HL-60/S4 treated with phorbol 12-myristate 13-acetate at 8.2 ng/mL for 4 days and 3 days (cell line): ENCODE data around the gene AKR1B15.
"Not testable (repeated sequence)": the region's sequence is repeated elsewhere in the genome, so short reads cannot be mapped to it uniquely, and the experiment has no call there.

Experiments
- in situ Hi-C: fragments of 300-500 bp; cut with MboI; formaldehyde crosslinking; loops from 2 replicates; pipeline ENCODE4 v1.15.0; 2022; ENCODE audit warnings: low sequenced_read_pairs

The AKR1B15 gene

GRCh38 chr7:134548877-134549276 is at the start of gene AKR1B15:
TSS of gene AKR1B15 (plus strand) at chr7:134549110. CDS start at chr7:134564620, 15,510 bp downstream.
- in situ Hi-C loops: no loop called here

DNA sequence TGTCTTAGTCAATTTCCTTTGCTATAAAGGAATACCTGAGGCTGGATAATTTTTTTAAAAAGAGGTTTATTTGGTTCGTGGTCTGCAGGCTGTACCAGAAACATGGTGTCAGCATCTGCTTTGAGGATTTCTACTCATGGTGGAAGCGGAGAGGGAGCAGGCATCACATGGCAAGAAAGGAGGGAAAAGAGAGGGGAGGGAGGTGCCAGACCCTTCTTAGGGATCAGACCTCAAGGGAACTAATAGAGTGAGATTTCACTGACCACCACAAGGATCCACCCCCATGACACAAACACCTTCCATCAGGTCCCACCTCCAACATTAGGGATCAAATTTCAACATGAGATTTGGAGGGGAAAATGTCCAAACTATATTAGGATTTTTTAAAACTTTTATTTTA is 48.5 kb upstream of the AKR1B15 start:
- in situ Hi-C loops: no loop called here

GRCh38 chr7:134500982-134501381 is 47.9 kb upstream of the AKR1B15 start:
- in situ Hi-C loops: no loop called here

GRCh38 chr7:134502463-134503371 is 46.2 kb upstream of the AKR1B15 start:
- in situ Hi-C loops: no loop called here

GRCh38 chr7:134504660-134505164 is 44.2 kb upstream of the AKR1B15 start:
- in situ Hi-C loops: no loop called here

- in situ Hi-C loops: no loop called here
These were observed 43.1 kb upstream of the AKR1B15 start for GRCh38 chr7:134505856-134506255.

- in situ Hi-C loops: no loop called here
These were observed 39.9 kb upstream of the AKR1B15 start for GRCh38 chr7:134509010-134509409.

DNA sequence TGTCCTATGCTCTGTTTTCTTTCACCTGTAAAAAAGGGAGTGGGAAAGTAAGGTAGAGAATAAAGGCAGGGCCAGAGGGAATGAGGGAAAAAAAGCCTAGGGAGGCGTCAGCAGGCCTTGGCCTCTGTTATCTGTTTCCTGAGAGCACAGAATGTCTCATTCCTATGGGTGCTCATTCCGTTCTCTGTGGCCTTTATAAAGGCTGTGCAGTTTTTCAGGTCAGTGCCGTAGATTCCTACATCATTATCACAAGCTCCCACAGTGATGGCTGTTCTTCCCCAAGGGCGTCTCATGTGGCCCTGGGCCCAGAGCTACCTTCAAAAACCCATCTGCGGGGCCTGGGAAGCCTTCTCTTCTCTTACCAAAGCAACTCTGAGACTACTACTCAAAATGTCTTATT is 38.3 kb upstream of the AKR1B15 start:
- in situ Hi-C loops: no loop called here

- in situ Hi-C loops: no loop called here
These were observed 36.6 kb upstream of the AKR1B15 start for GRCh38 chr7:134512271-134512670.

GRCh38 chr7:134513169-134513752 is 35.6 kb upstream of the AKR1B15 start:
- in situ Hi-C loops: no loop called here

DNA sequence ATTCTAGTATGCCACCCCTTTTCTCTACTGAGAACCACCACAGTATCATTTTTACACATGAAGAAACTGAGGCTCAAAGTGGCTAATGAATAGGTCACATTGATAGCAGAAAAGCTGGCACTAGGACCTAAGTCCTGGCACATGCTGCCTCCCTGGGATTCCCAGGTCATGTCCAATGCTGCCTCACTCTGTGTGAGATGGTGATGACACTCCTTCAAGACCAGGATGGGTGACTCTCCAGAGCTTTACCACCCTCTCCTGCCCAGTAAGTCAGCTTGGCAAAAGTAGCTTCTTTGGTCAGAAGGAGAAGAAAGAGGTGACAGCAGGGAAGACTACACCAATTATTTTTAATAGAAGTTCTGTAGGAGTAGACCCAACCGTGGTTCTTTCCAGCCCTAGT is 34.8 kb upstream of the AKR1B15 start:
- in situ Hi-C loops: no loop called here

GRCh38 chr7:134514663-134515062 is 34.2 kb upstream of the AKR1B15 start:
- in situ Hi-C loops: no loop called here

DNA sequence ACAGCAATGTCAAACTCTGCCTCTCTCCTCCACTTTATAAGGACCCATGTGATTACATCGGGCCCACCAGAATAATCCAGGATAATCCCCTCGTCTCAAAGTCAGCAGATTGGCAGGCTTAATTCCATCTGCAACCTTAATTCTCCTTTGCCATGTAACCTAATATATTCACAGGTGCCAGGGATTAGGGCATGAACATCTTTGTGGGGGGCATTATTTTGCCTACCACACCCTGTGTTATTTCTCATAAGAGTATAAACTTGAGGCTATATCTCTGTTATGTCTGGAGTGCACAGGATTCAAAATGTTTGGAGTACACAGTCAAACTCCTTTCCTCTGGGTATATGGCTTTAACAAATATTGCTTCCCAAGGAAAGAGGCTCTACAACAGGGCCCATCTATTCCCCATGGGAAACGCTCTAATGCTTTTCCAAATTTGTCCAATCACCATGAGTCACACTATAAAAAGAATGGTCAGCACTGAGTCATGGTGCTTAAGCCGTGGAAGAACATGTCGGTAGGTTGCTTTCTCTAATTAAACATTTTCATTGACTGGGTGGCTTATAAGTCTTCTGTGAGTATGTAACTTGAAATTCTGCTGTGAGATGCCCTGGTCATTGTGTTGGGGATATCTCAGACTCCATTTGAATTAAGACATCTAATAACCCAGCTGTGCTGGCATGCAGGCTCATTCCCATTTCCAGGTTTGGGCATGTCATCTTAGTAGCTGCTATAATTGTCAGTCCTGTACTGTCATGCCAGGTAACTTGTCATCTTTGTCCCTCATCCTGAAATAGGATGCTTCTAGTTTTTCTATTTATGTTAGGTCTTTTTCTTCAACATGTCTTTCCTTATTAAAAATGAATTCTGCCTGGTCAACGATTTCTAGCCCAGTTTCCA is 33.1 kb upstream of the AKR1B15 start:
- in situ Hi-C loops: no loop called here

GRCh38 chr7:134520130-134520529 is 28.8 kb upstream of the AKR1B15 start:
- in situ Hi-C loops: no loop called here

DNA sequence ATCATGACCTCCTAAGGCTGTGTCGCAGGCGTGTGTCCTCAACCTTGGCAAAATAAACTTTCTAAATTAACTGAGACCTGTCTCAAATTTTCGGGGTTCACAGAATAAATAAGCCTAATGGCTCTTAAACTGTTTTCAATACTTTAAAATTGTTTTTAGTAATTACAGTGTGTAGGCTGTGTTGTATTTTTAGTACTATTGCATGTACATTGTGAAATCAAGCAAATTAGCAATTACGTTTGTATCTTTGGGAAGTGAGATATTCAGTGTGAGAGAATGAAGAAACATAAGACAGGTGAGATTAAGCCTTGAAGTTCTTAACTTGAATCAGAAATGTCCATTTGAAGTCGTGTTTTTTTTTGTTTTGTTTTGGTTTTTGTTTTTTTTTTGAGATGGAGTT is 26.3 kb upstream of the AKR1B15 start:
- in situ Hi-C loops: no loop called here

DNA sequence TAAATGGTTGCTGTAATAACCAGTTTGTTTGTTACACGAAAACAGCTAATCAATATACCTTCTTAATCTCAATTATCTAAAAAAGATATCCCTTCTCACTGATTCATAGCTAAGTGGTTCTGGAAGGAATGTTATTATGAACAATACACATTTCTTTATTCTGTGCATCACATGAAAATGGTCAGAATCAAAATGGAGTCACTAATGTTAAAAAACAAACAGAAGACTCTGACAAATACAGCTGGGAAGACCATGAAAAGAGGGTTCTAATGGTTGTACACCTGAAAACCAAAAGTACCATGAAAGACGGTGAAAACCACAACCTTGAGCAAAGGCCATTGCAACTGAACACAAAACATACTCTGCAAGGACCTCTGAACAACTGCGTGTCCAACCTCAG is 23.5 kb upstream of the AKR1B15 start:
- in situ Hi-C loops: not testable (repeated sequence)

GRCh38 chr7:134526552-134527248 is 22.2 kb upstream of the AKR1B15 start:
- in situ Hi-C loops: not testable (repeated sequence)

- in situ Hi-C loops: no loop called here
These were observed 20.9 kb upstream of the AKR1B15 start for GRCh38 chr7:134527979-134528371.

DNA sequence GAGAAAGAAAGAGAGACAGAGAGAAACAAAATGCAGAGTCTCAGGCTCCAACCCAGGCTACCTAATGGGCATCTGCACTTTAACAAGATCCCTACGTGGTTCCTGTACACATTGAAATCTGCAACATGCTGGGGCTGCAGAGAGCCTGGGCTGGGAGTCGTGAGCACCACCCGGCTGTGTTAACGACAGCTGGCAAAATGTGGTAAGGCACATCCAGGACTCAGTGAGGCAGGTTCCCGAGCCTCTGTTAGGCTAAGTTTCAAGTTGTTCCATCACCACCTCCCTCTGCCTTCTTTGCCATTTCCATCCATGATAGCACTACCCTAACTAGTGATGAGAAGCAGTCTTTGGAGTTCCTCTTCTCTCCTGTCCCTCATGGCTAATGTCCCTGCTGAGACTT is 20.2 kb upstream of the AKR1B15 start:
- in situ Hi-C loops: no loop called here

DNA sequence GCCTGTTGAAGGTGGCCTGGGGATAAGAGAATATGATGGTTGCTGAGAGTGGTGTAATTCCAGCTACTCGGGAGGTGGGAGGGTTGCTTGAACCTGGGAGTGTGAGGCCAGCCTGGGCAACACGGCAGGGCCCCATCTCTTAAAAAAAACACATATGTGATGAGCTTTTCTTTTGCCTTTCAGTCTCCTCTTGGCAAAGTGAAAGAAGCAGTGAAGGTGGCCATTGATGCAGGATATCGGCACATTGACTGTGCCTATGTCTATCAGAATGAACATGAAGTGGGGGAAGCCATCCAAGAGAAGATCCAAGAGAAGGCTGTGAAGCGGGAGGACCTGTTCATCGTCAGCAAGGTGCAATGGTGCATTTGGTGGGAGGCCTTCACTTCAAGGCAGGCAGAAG is 18.4 kb upstream of the AKR1B15 start:
- in situ Hi-C loops: no loop called here
